Spleen (tissue), 7 donors: Measurements from ENCODE around the gene LZTFL1.

Experiments
- CTCF ChIP-seq, 11 experiments: fragments of 200-600 bp in 7 of 11; fragments of 450-650 bp in 4 of 11; sonication (generic) in 4 of 11; IDR thresholded peaks in 8 of 11; conservative IDR thresholded peaks in 3 of 11; 1 replicate in 7 of 11; 2 replicates in 4 of 11; pipeline versions ENCODE4 v1.4.0 to v1.8.0; 2016 to 2021; ENCODE audit warnings: antibody characterized with exemption in 11 of 11, inconsistent platforms in 4 of 11, mild to moderate bottlenecking in 1 of 11
- POLR2A ChIP-seq, 3 donors: fragments of 450-650 bp; IDR thresholded peaks; one replicate each; pipeline ENCODE4 v1.5.1; 2017; ENCODE audit warnings: antibody characterized with exemption in 3 of 3, mild to moderate bottlenecking in 1 of 3
- POLR2AphosphoS5 ChIP-seq, 3 donors: sonication (generic); formaldehyde crosslinking; IDR thresholded peaks; one replicate each; pipeline ENCODE4 v1.5.1; 2017; ENCODE audit warnings: antibody characterized with exemption in 3 of 3
- donor health status: DM: no; HTN: no; CAD: no; lungs with moderate emphysema.
- donor health status: DM: no; HTN: no; CAD: no.
- donor health status: DM: no; HTN: no; CAD: no.

- no peak for TF ChIP-seq CTCF (IDR thresholded peaks at IDR 0.05 in 8 of 11, conservative IDR thresholded peaks at IDR 0.05 in 3 of 11)
- TF ChIP-seq POLR2AphosphoS5 (IDR thresholded peaks at IDR 0.05), result no peak
- TF ChIP-seq POLR2A (IDR thresholded peaks at IDR 0.05), result no peak
Measured at GRCh38 chr3:45799586-45799985, 42.3 kb downstream of the LZTFL1 start.
